LNCaP clone FGC (cell line): ENCODE results near the gene RGS7.

Source experiments
- DNase-seq: peaks from one replicate; pipeline ENCODE4 v3.0.0-alpha.2; 2011; ENCODE audit warnings: low read depth
- H3K4me3 ChIP-seq: 2 replicates; pipeline ENCODE4 v1.5.1; 2011; ENCODE audit warnings: mild to moderate bottlenecking, low read depth, low read length, control low read depth
- TF ChIP-seq, protein P1 (sequence below): IDR thresholded peaks from 2 replicates; pipeline ENCODE4 v1.5.1; 2012; ENCODE audit warnings: mild to moderate bottlenecking; ENCODE audit not compliant: control insufficient read depth, insufficient read depth; ENCODE audit errors: extremely low read depth

Gene RGS7

GRCh38 chr1:241356519-241357365 is at the start of gene RGS7:
Gene RGS7, minus strand, starts transcription at chr1:241357205.
- no peak within 1 kb of the TSS for H3K4me3 ChIP-seq
- no peak for DNase-seq
- TF ChIP-seq, protein P1, sequence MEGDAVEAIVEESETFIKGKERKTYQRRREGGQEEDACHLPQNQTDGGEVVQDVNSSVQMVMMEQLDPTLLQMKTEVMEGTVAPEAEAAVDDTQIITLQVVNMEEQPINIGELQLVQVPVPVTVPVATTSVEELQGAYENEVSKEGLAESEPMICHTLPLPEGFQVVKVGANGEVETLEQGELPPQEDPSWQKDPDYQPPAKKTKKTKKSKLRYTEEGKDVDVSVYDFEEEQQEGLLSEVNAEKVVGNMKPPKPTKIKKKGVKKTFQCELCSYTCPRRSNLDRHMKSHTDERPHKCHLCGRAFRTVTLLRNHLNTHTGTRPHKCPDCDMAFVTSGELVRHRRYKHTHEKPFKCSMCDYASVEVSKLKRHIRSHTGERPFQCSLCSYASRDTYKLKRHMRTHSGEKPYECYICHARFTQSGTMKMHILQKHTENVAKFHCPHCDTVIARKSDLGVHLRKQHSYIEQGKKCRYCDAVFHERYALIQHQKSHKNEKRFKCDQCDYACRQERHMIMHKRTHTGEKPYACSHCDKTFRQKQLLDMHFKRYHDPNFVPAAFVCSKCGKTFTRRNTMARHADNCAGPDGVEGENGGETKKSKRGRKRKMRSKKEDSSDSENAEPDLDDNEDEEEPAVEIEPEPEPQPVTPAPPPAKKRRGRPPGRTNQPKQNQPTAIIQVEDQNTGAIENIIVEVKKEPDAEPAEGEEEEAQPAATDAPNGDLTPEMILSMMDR, result no peak

GRCh38 chr1:241406421-241406820 is 49.4 kb upstream of the RGS7 start:
- no peak overlapping the region for H3K4me3 ChIP-seq
- TF ChIP-seq, protein P1, result no peak
- no peak for DNase-seq

DNA sequence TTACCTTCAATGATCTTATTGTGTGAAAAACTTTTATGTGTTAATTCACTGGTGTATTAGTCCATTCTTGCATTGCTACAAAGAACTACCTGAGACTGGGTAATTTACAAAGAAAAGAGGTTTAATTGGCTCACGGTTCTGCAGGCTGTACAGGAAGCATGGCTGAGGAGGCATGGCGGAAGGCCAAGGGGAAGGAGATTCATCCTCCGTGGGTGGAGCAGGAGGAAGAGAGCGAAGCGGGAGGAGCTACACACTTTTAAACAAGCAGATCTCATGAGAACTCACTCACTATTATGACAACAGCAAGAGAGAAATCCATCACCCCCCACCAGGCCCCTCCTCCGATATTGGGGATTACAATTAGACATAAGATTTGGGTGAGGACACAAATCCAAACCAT is 44.2 kb upstream of the RGS7 start:
- DNase-seq, result no peak
- TF ChIP-seq, protein P1, result no peak
- no peak overlapping the region for H3K4me3 ChIP-seq

DNA sequence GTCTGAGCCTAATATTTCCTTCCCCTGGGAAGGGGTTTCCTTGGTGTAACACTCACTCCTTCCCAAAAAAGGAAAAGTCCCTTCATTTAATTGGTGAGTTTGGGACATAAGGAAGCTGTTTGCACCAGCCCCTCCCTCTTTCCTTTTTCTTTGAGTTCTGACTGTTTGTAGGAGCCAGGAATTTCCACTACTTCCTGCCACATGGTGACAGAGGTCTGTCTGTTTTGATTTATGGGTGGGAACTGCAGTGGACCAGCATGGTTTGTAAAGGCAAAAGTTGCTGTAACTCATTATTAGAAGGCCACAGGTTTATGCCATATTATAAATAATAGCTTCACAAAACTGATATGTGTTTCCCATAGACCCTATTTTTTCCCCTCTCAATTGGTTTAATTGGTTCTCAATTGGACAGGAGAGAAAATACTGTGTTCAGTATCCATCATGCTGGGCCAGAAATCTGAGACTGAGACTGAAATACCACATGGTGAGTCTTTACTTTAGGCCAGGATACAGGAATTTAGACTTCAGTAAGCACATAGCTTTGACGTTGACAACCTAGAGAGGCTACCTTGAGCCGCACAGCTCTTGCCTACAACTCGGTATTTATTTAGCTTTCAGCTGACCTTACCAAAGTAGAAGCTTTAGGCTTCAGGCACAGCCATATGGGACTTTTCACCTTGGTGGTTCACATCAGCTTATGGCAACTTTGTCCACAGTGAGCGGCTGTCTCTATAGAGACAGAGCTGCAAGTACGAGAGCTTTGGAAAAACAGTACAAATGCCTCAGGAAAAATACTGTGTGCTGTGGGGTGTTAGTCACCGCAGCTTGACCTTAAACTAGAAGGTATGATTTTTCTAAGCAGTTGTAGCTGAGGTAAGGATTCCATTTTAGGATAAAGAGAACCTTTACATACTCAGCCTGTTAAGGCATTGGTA is 40.0 kb upstream of the RGS7 start:
- no peak for DNase-seq
- TF ChIP-seq, protein P1, result no peak
- no peak overlapping the region for H3K4me3 ChIP-seq

DNA sequence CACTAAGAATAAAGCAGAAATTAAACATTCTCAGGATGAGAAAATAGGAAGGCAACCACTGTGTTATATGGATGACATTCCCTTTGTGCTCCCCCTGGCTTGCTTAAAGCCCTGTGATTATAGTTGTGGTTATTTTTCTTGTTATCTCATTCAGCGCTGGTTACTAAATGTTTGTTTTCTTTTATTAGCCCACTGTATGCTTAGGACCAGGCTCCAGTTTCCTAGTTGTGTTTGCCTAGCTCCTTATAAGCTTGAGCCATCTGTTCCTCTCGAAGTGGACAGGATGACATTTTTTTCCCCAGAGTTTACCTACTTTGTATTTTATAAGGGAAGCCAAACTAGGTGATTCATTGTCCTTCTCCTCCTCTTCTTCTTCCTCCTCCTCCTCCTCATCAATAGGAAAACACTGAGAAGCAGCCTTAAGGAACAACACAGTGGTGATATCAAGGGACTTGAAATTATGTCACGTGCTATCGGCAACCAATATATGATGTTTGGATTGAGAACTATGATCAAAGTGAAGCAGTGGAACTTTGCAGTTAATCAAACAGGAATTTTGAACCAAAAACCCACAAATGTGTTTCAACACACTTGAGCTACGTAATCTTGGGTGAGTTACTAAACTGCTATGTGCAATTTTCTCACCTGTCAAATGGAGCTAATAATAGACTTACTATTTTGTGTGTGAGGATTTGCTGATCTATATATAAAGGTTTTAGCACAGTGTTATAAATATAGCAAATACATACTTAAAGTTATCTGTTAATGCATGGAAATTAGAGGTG is 35.1 kb upstream of the RGS7 start:
- peak; percentile 7 for DNase-seq
- TF ChIP-seq, protein P1, result no peak
- H3K4me3 ChIP-seq, result no peak overlapping the region

DNA sequence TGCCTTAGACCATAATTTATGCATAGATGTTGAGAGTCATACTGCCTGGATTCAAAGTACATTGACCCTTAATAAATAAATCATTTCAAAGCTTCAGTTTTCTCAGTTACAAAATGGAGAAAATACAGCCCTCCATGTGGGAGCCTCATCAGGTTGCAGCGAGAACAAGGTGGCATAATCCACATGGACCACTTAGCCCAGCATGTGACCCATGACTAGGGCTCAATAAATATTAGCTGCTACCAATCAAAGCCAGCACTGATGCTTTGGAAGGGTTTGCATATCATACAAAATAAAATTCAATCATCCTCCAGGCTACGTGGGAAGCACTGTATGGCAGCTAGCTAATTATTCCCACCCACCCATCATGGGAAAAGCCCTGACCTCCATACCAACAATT is 33.5 kb upstream of the RGS7 start:
- H3K4me3 ChIP-seq, result no peak overlapping the region
- no peak for DNase-seq
- TF ChIP-seq, protein P1, result no peak
